Measurements from ENCODE around the gene SMIM38.

The SMIM38 gene

DNA sequence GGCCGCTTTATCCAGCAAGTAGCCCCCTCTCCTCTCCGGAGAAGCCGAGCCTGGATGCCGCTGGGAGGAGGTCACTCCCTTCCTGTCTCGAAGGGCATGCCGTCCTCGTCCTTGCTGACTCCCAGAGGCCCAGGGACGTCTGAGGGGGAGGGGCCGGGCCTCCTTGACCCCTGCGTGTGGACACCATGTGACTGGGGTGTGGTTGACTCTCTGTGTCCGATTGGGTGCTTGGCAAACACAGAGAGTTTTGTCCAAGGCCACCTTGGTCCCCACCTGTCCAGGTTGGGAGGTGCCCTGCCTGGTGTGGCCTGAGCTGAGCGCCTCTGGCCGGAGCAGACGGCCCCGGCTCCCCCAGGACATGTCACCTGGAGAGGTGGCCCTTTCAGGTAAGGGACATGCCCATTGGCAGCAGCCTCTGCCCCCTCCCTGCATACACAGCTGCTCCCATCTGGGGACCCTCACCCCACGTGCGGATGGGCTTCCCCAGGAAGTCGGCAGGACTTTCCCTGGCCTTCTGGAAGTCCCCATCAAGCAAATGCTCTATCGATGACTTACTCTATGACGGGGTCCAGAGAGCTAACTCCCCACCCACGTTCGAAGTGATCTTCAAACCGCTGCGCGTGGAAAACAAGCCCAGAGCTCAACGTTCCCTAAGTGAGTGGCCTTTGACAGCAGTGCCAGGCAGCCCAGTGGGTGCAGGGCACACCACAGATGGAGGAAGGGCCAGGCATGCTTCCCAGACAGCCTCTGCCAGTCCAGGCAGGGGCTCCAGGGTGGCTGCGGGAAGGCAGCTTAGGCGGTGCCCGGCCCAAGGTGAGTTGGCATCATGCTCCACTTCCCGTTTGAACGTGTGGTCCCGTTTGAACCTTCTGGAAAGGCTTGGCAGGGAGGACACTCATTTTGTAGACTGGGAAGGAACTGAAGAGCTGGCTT, at the start of gene SMIM38:
Gene SMIM38, plus strand, starts transcription at position 634 of the 933 bp plus-strand sequence. CDS start 1,912 bp downstream, outside the sequence.
- no peak for DNase-seq

- no peak for DNase-seq
Observed at GRCh38 chr11:69106031-69106811, 49.5 kb upstream of the SMIM38 start.

DNA sequence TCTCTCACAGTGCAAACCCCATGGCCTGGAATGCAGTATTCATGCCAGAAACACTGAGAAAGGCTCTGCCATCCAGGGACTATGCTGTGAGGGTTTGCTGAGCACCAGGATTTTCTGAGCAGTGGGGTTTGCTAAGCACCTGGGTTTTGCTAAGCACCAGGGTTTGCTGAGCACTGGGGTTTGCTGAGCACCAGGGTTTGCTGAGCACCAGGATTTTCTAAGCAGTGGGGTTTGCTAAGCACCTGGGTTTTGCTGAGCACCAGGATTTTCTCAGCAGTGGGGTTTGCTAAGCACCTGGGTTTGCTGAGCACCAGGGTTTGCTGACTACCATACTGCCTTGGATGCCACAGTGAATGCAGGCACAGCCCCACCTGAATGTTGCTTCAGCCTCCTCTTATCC, 48.3 kb upstream of the SMIM38 start:
- no peak for DNase-seq

- no peak for DNase-seq
Observed at GRCh38 chr11:69108030-69108429, 47.7 kb upstream of the SMIM38 start.

- DNase-seq, result no peak
Observed at GRCh38 chr11:69108559-69108958, 47.2 kb upstream of the SMIM38 start.

DNA sequence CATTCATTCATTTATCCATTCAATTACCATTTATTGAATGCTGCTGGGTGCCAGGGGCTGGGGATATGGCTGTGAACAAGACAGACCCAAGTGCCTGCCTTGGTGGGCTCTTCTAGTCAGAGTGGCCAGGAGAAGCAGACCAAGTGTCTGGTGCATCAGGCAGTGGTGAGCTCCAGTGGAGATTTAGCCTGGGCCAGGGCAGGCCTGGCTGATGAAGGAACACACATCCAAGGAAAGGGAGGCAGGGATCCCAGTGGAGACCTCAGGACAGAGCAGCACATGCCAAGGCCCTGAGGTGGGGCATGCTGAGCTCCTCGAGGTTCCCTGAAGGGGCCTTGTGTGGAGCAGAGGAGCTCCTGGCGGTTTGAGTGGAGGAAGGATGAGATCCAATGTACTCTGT, 46.6 kb upstream of the SMIM38 start:
- DNase-seq, result no peak

GRCh38 chr11:69110451-69110850, 45.3 kb upstream of the SMIM38 start:
- DNase-seq, result no peak

DNA sequence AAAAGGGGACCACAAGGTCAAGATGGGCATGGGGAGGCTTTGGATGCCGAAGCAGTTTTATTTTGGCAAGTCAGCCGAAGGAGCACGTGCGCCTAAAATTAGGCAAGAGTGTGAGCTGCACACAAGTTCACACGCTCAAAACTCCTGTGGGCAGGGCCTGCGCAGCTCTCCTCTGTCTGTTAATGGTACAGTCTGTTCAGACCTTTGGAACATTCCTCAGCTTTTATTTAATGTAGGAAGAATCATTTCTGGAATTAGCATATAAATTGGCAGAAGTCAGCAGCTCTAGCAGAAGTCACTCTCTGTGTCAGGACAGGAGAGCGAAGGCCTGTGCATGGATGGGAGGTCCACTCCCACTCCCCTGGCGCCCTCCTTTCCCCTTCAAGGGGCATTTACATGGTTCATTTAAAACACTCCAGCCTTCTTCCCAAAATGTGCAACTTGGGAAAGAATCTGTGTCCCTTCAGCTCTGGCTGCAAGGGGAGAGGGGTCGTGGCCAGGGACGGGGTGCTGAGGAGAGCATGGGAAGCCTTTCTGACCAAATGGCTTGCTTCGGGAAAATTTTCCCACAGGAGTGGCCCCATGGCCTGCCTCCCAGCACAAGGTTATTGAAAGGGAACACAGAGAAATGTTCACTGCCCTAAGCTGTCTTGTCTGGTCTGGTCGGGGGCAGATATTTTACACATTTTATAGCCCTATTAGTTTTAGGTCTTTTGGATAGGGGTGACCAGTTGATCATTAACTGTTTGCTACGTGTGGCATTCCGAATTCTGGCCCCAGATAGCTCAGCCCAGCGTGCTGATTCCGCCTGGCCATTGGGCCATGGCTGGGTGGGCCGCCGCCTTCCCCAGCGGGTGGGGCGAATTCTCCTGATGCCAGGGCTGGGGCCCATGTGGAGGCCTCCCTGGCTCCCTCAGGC, 43.9 kb upstream of the SMIM38 start:
- DNase-seq, result no peak

DNA sequence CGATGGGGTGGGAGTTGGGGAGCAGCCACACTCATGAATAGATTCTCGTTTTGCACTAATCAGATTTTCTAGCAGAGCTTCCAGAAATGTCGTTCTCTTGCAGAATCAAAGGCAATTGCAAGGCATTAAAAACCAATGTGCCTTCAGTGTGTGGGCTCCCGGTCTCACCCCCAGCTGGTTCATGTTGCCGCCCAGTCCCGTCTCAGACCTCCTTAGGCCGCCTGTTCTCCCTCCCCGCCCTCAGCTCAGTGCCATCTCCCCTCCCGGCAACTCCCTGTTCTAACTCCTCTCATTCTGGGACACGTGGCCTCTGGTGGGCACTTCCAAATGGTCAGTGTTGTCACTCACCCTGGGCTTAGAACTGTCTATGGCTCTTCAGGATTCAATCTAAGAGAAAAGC, 42.5 kb upstream of the SMIM38 start:
- DNase-seq, result no peak

DNA sequence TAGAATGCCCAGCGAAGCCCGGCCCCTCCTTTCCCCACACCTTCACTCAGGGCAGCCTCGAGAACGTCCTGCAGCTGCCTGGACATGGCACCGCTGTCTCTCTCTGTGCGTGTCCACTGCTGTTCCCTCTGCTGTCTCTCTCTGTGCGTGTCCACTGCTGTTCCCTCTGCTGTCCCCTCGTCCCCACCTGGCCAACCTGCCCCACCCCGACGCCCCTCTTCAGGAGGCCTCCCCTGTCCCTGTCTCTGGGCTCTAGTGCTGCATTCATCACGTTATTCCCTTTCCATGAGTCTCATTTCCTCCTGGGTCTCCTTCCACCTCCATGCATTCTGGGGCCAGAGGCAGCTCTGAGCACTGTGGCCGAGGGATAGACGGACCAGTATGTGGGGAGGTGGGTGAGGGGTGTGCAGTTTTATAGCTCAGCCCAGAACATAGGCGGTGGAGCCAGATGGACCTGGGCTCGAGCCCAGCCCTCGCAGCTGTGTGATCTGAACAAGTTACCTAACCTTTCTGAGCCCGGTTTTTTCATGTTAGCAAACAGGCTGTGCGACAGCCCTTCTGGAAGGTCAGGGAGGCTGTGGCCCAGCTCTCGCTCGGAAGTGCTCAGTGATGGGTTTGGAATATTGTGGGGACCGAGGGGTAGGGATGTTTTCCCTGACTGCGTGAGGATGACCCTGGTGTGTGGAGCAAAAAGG, 41.9 kb upstream of the SMIM38 start:
- no peak for DNase-seq

- DNase-seq, result no peak
Observed at GRCh38 chr11:69114362-69114761, 41.4 kb upstream of the SMIM38 start.

GRCh38 chr11:69114811-69115523, 40.8 kb upstream of the SMIM38 start:
- DNase-seq, result no peak

- no peak for DNase-seq
Observed at GRCh38 chr11:69115586-69116560, 39.9 kb upstream of the SMIM38 start.

GRCh38 chr11:69116671-69117070, 39.1 kb upstream of the SMIM38 start:
- DNase-seq, result no peak

DNA sequence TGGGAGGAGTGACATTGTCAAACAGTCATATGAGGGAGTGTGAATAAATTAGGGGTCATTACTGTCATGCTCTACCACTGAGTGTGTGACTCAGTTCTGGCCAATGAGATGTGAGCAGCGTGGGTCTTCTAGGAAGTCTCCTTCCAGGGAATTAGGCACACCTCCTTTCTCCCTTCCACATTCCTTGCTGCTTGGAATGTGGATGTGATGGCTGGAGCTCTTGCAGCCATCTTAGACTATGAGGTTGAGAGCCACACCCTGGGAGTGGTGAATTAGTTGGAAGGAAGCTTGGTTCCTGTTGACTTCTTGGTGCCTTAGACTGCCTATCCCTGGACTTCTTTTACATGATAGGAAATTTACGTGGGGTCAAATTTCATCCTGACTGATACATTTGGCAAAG, 36.5 kb upstream of the SMIM38 start:
- DNase-seq, result no peak

DNA sequence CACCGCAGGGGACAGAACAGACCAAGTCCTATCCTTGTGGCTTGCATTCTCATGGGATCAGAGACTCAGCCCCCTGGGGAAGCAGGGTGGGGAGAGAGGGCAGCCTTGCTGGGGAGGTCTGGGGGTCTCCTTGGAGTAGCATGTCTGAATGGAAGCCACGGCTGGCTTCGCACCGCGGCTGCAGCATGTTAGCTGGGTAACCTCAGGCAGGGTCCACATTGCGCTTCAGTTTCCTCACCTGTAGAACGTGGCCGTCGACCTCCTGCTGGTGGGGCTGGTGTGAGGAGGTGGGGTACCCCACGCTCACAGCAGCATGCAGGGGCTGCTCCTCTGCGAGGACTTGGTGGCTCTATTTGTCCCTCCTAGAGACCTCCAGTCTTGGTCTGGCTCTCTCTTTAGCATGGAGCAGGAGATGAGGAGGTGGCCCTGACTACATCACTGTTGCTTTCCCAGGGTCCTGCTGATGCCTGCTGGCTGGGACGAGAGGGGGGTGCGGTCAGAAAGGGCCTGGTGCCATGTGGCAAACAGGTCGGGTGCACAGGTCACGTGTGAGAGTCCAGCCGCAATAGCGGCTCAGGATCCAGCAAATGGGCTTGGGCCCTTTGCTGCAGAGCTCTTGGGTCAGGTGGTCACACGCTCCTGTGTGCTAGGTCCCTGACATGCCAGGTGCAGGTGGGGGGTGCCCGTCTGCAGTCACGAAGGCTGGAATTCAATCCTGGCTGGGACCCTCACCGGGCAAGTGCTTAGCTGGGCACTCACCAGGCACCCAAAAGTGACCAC, 35.4 kb upstream of the SMIM38 start:
- DNase-seq, result no peak

DNA sequence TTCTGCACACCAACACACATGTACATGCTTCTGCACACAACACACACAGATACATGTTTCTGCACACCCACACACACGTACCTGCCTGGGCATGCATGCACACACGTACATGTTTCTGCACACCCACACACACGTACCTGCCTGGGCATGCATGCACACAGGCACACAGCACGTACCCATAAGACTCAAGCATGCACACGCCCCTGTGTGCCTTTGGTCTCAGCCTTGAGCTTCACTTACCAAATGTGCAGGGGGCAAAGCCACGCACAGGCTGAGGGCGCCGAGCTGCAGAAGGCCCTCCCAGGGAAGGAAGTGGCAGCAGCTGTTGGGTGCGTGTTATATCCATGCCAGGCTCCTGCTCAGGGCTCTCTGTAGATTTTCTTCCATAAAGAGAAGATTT, 34.7 kb upstream of the SMIM38 start:
- DNase-seq, result no peak

GRCh38 chr11:69121621-69122325, 34.0 kb upstream of the SMIM38 start:
- DNase-seq, result no peak

GRCh38 chr11:69122326-69122629, 33.5 kb upstream of the SMIM38 start:
- no peak for DNase-seq
